ENCODE measurements around the gene ARID3A. TPM values are rescaled to one million over a fixed set of nuclear protein-coding genes. Genes with fewer than 3 reads are reported as not detected.

ARID3A gene
- total RNA-seq, 1 donor from 2014 or later: 106 TPM

DNA sequence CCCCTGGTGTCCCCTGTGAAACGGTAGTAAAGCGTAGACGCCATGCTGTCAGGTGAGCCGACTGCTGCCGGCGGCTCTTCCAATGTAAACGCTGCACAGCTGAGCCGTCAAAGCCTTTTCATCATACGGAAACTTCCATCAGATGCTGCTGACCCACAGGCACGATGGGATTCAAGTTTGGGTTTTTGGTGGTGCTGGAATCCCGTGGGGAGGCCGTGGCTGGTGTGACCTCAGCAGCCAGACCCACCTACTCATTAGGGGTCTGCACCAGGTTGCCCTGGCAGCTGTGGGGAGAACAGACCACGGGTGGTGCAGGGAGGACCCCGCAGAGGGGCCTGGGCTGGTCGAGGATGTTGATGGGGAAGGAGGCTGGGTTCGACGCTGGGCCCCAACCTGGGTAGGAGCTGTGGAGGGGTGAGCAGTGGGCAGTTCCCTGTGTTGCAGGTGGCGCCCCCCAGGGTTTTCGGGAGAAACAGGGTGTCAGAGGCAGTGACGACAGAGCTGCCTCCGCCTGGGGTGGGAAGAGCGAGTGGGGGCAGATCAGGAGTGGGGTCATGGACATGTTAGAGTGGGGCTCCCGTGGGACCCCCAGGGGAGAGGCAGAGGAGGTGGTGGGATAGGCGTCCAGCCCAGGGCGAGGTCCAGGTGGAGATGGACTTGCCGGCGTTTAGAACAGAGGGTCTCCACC, 81.0 kb downstream of the ARID3A start:
- Histone ChIP-seq H3K4me1 (ENCODE audit: insufficient read depth, low read length) (no peaks in the 10 kb centered on the region), H3K9ac (ENCODE audit: low read length) (no peak overlapping the region), H4K20me1 (ENCODE audit: insufficient read depth, low read length) (peaks cover 14% of the 10 kb centered on the region), H3K4me3 (ENCODE audit: insufficient read depth, low read depth, low read length) (no peak overlapping the region), H3K36me3 (ENCODE audit: insufficient read depth, low read length) (no peaks in the 10 kb centered on the region), H3K9me3 (ENCODE audit: insufficient read depth, low read depth, low read length) (no peaks in the 10 kb centered on the region), H3K27ac (ENCODE audit: low read depth, low read length) (no peak overlapping the region), H3K79me2 (ENCODE audit: insufficient read depth, low read length) (no peaks in the 10 kb centered on the region), H2AFZ (ENCODE audit: low read depth, low read length) (no peak overlapping the region), H3K4me2 (ENCODE audit: low read length) (no peak overlapping the region), H3K27me3 (ENCODE audit: insufficient read depth, low read length) (no peaks in the 10 kb centered on the region)
- TF ChIP-seq CTCF (IDR thresholded peaks at IDR 0.05; ENCODE audit: insufficient read depth, low read depth, low read length) (no peak), EZH2 (IDR thresholded peaks at IDR 0.05; ENCODE audit: insufficient read depth, low read length) (no peak)
- DNase-seq (ENCODE audit: low read depth) (no peak), FAIRE-seq (no peak)
- H3K27ac Mint-ChIP-seq (ENCODE audit: unreplicated experiment): no peak overlapping the region
- H3K36me3 Mint-ChIP-seq (ENCODE audit: low read depth, unreplicated experiment): no peaks in the 10 kb centered on the region
- no peaks in the 10 kb centered on the region for H3K9me3 Mint-ChIP-seq (ENCODE audit: unreplicated experiment)
- H3K27me3 Mint-ChIP-seq (ENCODE audit: low read depth, unreplicated experiment): peaks cover 10% of the 10 kb centered on the region
- no peak overlapping the region for H3K4me3 Mint-ChIP-seq (ENCODE audit: unreplicated experiment)
- no peaks in the 10 kb centered on the region for H3K4me1 Mint-ChIP-seq (ENCODE audit: low read depth, unreplicated experiment)

DNA sequence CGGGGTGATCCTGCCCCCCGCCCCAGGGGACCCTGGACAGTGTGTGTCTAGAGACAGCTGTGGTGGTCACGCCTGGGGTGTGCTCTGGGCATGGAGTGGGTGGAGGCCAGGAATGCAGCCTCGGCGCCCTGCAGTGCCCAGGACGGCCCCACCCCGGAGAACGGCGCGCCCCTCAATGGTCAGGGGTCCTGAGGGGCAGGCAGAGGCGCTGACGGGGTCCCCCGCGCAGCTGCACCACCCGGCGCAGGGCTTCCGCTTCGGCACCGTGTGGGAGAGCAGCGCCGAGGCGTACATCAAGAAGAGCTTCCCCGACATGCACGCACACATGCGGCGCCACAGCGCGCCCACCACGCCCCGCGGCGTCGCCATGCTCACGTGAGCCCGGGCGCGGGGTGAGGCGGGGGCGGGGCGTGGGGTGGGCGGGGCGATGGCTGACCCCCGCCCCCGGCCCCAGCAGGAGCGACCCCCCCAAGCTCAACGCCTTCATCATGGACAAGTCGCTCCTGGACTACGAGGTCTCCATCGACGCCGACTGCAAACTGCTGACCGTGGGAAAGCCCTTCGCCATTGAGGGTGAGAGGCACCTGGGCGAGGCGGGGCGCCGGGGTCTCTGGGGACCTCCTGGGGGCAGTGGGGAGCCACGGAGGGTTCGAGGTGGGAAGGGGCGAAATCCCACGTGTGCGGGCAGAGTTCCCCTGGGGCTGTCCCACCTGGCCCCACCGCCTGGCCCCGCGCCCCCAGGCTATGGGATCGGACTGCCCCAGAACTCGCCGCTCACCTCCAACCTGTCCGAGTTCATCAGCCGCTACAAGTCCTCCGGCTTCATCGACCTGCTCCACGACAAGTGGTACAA, 81.8 kb downstream of the ARID3A start:
- DNase-seq (ENCODE audit: low read depth) (no peak), FAIRE-seq (no peak)
- no peak overlapping the region for H3K9ac ChIP-seq (ENCODE audit: low read length)
- H3K4me2 ChIP-seq (ENCODE audit: low read length): no peak overlapping the region
- no peaks in the 10 kb centered on the region for H3K27me3 ChIP-seq (ENCODE audit: insufficient read depth, low read length)
- TF ChIP-seq EZH2 (IDR thresholded peaks at IDR 0.05; ENCODE audit: insufficient read depth, low read length) (no peak), CTCF (IDR thresholded peaks at IDR 0.05; ENCODE audit: insufficient read depth, low read depth, low read length) (no peak)
- H3K27ac ChIP-seq (ENCODE audit: low read depth, low read length): no peak overlapping the region
- Mint-ChIP-seq H3K9me3 (ENCODE audit: unreplicated experiment) (no peaks in the 10 kb centered on the region), H3K36me3 (ENCODE audit: low read depth, unreplicated experiment) (no peaks in the 10 kb centered on the region), H3K4me1 (ENCODE audit: low read depth, unreplicated experiment) (no peaks in the 10 kb centered on the region), H3K4me3 (ENCODE audit: unreplicated experiment) (no peak overlapping the region), H3K27me3 (ENCODE audit: low read depth, unreplicated experiment) (peaks cover 6% of the 10 kb centered on the region), H3K27ac (ENCODE audit: unreplicated experiment) (no peak overlapping the region)
- no peaks in the 10 kb centered on the region for H3K79me2 ChIP-seq (ENCODE audit: insufficient read depth, low read length)
- no peak overlapping the region for H2AFZ ChIP-seq (ENCODE audit: low read depth, low read length)
- no peaks in the 10 kb centered on the region for H3K4me1 ChIP-seq (ENCODE audit: insufficient read depth, low read length)
- H3K36me3 ChIP-seq (ENCODE audit: insufficient read depth, low read length): no peaks in the 10 kb centered on the region
- no peaks in the 10 kb centered on the region for H3K9me3 ChIP-seq (ENCODE audit: insufficient read depth, low read depth, low read length)
- H4K20me1 ChIP-seq (ENCODE audit: insufficient read depth, low read length): peaks cover 14% of the 10 kb centered on the region
- H3K4me3 ChIP-seq (ENCODE audit: insufficient read depth, low read depth, low read length): no peak overlapping the region

All from astrocyte (in vitro differentiated cells and primary cell).